Activated T-helper 17 cell treated with anti-CD3 and anti-CD28 coated beads, Interleukin-2, amount 50 U/mL, for 72 hours (primary cell): Measurements from ENCODE around the gene ZNF687. TPM values are rescaled to one million over a fixed set of nuclear protein-coding genes. Genes with fewer than 3 reads are reported as not detected.
"Not testable (repeated sequence)": the region's sequence is repeated elsewhere in the genome, so short reads cannot be mapped to it uniquely, and the experiment has no call there.

Experiments
- ATAC-seq: fragments of 150-1000 bp; cut with Tn5 transposase; replicated peaks from 2 replicates; pipeline ENCODE4 v1.10.0; 2021; ENCODE audit warnings: mild to moderate bottlenecking, moderate library complexity
- H3K27ac Mint-ChIP-seq: one replicate; pipeline ENCODE4 v1.8.0; 2022; ENCODE audit warnings: mixed read lengths
- H3K27me3 Mint-ChIP-seq: one replicate; pipeline ENCODE4 v1.8.0; 2022; ENCODE audit warnings: mixed read lengths
- H3K36me3 Mint-ChIP-seq: one replicate; pipeline ENCODE4 v1.8.0; 2022; ENCODE audit warnings: low read depth, mild to moderate bottlenecking, mixed read lengths
- H3K4me1 Mint-ChIP-seq: one replicate; pipeline ENCODE4 v1.8.0; 2022; ENCODE audit warnings: mixed read lengths
- H3K4me3 Mint-ChIP-seq: one replicate; pipeline ENCODE4 v1.8.0; 2022; ENCODE audit warnings: mild to moderate bottlenecking, mixed read lengths
- H3K9me3 Mint-ChIP-seq: one replicate; pipeline ENCODE4 v1.8.0; 2022; ENCODE audit warnings: mixed read lengths
- total RNA-seq, 2 donors: library from RNA; stranded (reverse); gene quantifications; one replicate each; pipeline ENCODE4 v1.2.3, GENCODE V29; 2022

Gene ZNF687
- total RNA-seq, 2 donors from 2014 or later: 24.9 to 29.6 TPM

- H3K27me3 Mint-ChIP-seq: no peaks in the 10 kb centered on the region
- H3K36me3 Mint-ChIP-seq: peaks cover 94% of the 10 kb centered on the region
- no peak overlapping the region for H3K27ac Mint-ChIP-seq
- H3K9me3 Mint-ChIP-seq: no peaks in the 10 kb centered on the region
- H3K4me3 Mint-ChIP-seq: no peak overlapping the region
- ATAC-seq: no peak
- H3K4me1 Mint-ChIP-seq: no peaks in the 10 kb centered on the region
Measured at GRCh38 chr1:151266315-151266714, 15.8 kb upstream of the ZNF687 start.

GRCh38 chr1:151266821-151267220, 15.3 kb upstream of the ZNF687 start:
- Mint-ChIP-seq H3K27me3 (no peaks in the 10 kb centered on the region), H3K4me1 (no peaks in the 10 kb centered on the region), H3K36me3 (peaks cover 94% of the 10 kb centered on the region), H3K27ac (peak overlapping the region; percentile 44), H3K4me3 (no peak overlapping the region), H3K9me3 (no peaks in the 10 kb centered on the region)
- ATAC-seq: no peak

DNA sequence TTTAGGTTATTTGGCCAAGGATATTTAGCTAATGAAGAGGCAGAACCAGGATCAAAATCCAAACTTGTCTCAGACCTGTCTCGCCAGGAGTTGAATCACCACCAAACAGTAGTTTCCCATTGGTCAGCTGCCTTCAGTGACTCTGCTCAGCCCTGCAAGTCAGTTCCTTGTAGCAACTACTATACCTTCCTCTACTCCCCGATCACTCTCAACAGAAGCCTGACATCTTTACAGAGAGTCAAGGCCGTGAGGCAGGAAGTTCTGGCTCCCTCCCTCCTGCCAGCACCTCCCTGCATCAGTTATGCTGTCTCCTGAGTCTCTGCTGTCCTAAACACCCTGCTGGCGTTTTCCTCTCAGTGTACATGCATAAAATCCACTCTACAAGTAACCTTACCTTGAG, 14.3 kb upstream of the ZNF687 start:
- Mint-ChIP-seq H3K27ac (no peak overlapping the region), H3K27me3 (no peaks in the 10 kb centered on the region), H3K4me1 (no peaks in the 10 kb centered on the region), H3K36me3 (peaks cover 91% of the 10 kb centered on the region), H3K4me3 (no peak overlapping the region), H3K9me3 (no peaks in the 10 kb centered on the region)
- no peak for ATAC-seq

DNA sequence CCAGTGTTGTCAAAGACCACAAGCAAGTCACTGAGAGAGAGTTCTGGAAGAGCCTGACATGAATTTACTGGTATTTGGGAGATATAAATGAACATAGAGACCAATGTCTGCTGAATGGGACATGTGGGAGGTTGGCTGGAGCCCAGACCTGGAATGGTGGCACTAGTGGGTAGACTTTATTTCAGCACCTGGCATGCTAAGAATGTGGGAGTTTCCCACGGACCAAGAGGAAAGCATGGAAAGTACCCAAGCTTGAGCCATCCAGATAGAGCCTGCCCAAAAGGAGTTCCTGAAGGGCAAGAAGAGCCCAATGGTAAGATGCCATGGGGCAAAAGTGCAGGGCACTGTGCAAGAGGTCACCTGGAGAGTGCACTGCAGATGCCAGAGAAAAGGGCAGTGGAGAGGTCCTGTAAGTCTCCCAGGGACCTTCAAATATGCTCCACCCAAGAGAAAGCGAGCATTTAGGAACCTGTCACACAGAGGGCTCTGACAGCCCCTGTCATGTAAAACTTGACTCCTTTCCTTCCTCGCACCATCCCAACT, 8.1 kb upstream of the ZNF687 start:
- Mint-ChIP-seq H3K27me3 (no peaks in the 10 kb centered on the region), H3K4me1 (peaks cover 17% of the 10 kb centered on the region), H3K4me3 (no peak overlapping the region), H3K9me3 (no peaks in the 10 kb centered on the region), H3K27ac (peak overlapping the region; percentile 28), H3K36me3 (peaks cover 32% of the 10 kb centered on the region)
- ATAC-seq: no peak

- not testable (repeated sequence) for H3K27ac Mint-ChIP-seq, ATAC-seq, H3K27me3 Mint-ChIP-seq, H3K9me3 Mint-ChIP-seq, H3K4me3 Mint-ChIP-seq
- H3K36me3 Mint-ChIP-seq: peaks cover 19% of the 10 kb centered on the region
- H3K4me1 Mint-ChIP-seq: peaks cover 17% of the 10 kb centered on the region
Measured at GRCh38 chr1:151275341-151275740, 6.8 kb upstream of the ZNF687 start.

DNA sequence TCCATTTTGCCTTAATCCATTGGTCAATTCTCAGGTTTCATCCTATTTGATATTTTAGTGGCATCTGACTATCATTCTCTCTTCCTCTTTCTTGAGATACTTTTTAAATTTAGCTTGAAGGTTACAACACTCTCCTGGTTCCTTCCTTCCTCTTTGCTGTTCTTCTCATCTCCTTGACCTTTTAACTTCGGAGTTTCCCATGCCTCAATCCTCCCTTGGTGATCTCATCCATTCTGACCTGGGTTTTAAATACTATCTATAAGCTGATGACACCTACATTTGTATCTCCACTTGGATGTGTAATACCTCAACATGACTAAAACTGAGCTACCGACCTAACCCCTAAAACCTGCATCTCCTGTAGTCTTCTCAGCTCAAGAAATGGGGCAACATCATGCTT, 4.8 kb upstream of the ZNF687 start:
- peak; percentile 39 for ATAC-seq
- peak overlapping the region; percentile 81 for H3K27ac Mint-ChIP-seq
- peaks cover 17% of the 10 kb centered on the region for H3K36me3 Mint-ChIP-seq
- H3K27me3 Mint-ChIP-seq: no peaks in the 10 kb centered on the region
- peaks cover 17% of the 10 kb centered on the region for H3K4me1 Mint-ChIP-seq
- no peaks in the 10 kb centered on the region for H3K9me3 Mint-ChIP-seq
- H3K4me3 Mint-ChIP-seq: peak overlapping the region; percentile 62

DNA sequence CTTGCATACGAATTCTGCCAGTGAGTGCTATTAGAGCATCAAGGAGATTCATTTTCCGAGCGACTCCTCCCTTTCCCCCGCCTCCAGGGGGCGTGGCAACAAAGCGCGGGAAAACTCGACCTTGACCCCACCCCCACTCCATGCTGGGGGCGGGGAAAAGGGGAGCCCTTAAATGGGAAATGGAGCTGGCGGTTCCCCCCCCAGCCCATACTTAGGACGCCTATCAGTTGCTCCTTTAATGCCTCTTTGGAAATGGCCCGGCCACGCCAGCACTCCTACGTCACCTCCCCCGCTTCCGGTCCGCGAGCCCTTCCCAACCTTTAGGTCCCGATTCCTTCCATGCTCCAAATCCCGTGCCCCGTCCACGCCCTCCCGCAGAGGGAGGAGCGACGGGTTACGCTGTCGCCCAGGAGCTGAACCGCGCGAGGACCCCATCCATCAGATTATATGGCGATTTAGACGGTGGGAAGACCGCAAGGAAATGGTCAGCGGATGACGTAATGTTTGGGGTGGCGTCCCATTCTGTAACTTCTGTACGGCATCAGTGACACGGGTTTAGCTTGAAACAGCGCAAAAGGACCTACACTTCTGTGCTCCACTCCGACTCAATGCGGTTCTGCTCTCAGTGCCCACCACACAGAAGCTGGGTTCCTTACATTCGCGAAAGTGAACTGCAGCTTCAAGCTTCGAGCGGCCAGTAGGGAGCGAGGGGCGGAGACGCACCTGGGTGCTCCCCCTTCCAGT, 702 bp upstream of the ZNF687 start:
- H3K4me1 Mint-ChIP-seq: peaks cover 29% of the 10 kb centered on the region
- peaks cover 45% of the 10 kb centered on the region for H3K36me3 Mint-ChIP-seq
- H3K4me3 Mint-ChIP-seq: peak overlapping the region; percentile 98
- peak; percentile 37 for ATAC-seq
- peak overlapping the region; percentile 98 for H3K27ac Mint-ChIP-seq
- H3K27me3 Mint-ChIP-seq: no peaks in the 10 kb centered on the region
- no peaks in the 10 kb centered on the region for H3K9me3 Mint-ChIP-seq

DNA sequence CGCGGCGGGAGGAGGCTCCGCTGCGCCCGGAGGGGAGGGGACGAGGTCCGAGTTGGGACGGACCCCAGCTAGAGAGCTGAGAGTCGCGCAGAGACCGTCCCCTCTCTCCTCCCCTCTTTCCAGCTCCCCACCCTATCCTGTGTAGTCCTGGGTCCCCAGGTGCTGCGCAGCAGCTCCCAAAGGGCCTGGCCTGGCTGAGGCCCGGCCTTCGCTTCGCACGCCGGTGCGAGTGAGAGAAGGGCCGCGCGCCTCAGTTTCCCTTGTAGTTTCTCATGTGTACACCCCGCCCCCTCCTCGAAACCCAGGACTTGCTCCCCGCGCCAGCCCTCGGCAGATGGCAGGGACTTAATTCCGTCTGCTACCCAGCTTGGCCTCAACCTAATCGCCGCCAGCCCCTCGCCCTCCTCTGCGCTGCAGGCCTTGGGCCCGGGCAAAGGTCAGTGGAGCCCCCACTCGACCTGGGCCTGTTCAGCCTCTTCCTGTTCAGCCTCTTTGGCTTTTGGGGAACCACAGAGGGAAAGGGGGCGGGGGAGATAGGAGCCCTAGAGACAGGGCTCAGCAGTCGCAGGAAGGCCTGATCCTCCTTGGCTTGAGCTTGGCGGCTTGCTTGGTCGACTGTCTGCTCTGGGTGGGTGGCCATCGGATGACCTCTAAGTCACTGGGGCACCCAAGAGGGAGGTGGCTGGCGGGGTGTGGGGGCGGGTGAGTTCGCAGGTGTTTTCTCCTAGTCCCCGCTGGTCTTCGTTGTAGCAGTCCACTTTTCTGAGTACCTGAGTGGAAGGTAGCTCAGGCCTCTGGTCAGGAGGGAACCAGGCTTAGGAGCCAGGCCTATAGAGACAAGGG, 1.0 kb downstream of the ZNF687 start:
- peaks cover 14% of the 10 kb centered on the region for H3K4me1 Mint-ChIP-seq

GRCh38 chr1:151284013-151284577, 2.0 kb downstream of the ZNF687 start:
- Mint-ChIP-seq H3K4me3 (peak overlapping the region; percentile 98), H3K9me3 (no peaks in the 10 kb centered on the region), H3K27me3 (no peaks in the 10 kb centered on the region), H3K27ac (peak overlapping the region; percentile 91), H3K4me1 (peaks cover 22% of the 10 kb centered on the region), H3K36me3 (peaks cover 69% of the 10 kb centered on the region)
- no peak for ATAC-seq

More for the DNA sequence above, 1.0 kb downstream of the ZNF687 start:
- Mint-ChIP-seq H3K27ac (peak overlapping the region; percentile 91), H3K4me3 (peak overlapping the region; percentile 98), H3K9me3 (no peaks in the 10 kb centered on the region), H3K27me3 (no peaks in the 10 kb centered on the region), H3K36me3 (peaks cover 59% of the 10 kb centered on the region)
- no peak for ATAC-seq

GRCh38 chr1:151286619-151287340, 4.7 kb downstream of the ZNF687 start:
- Mint-ChIP-seq H3K4me1 (peaks cover 22% of the 10 kb centered on the region), H3K9me3 (no peaks in the 10 kb centered on the region), H3K4me3 (no peak overlapping the region), H3K27ac (no peak overlapping the region), H3K36me3 (peaks cover 83% of the 10 kb centered on the region), H3K27me3 (no peaks in the 10 kb centered on the region)
- ATAC-seq: no peak

DNA sequence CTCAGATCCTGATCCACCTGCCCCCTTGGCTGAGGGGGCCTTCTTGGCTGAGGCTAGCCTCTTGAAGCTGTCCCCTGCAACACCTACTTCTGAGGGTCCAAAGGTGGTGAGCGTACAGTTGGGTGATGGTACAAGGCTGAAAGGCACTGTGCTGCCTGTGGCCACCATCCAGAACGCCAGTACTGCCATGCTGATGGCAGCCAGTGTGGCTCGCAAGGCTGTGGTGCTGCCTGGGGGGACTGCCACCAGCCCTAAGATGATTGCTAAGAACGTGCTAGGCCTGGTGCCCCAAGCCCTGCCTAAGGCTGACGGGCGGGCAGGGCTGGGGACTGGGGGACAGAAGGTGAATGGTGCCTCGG, 5.2 kb downstream of the ZNF687 start:
- Mint-ChIP-seq H3K4me3 (no peak overlapping the region), H3K36me3 (peaks cover 83% of the 10 kb centered on the region), H3K9me3 (no peaks in the 10 kb centered on the region), H3K4me1 (peaks cover 22% of the 10 kb centered on the region), H3K27ac (no peak overlapping the region), H3K27me3 (no peaks in the 10 kb centered on the region)
- no peak for ATAC-seq

DNA sequence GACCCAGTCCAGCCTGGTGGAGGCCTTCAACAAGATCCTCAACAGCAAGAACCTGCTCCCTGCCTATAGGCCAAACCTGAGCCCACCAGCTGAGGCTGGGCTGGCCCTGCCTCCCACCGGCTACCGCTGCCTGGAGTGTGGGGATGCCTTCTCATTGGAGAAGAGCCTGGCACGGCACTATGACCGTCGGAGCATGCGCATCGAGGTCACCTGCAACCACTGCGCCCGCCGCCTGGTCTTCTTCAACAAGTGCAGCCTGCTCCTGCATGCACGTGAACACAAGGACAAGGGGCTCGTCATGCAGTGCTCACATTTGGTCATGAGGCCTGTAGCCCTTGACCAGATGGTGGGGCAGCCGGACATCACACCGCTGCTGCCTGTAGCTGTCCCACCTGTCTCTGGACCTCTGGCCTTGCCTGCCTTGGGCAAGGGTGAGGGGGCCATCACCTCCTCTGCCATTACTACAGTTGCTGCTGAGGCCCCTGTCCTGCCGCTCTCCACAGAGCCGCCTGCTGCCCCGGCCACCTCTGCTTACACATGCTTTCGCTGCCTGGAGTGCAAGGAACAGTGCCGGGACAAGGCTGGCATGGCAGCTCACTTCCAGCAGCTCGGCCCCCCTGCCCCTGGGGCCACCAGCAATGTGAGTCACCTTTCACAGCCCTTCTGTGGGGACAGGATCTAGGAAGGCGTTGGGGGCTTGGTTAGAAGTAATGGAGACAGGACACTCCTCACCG, 5.8 kb downstream of the ZNF687 start:
- Mint-ChIP-seq H3K27me3 (no peaks in the 10 kb centered on the region), H3K9me3 (no peaks in the 10 kb centered on the region), H3K27ac (peak overlapping the region; percentile 56), H3K4me3 (no peak overlapping the region), H3K36me3 (peaks cover 88% of the 10 kb centered on the region), H3K4me1 (peaks cover 22% of the 10 kb centered on the region)
- ATAC-seq: no peak

DNA sequence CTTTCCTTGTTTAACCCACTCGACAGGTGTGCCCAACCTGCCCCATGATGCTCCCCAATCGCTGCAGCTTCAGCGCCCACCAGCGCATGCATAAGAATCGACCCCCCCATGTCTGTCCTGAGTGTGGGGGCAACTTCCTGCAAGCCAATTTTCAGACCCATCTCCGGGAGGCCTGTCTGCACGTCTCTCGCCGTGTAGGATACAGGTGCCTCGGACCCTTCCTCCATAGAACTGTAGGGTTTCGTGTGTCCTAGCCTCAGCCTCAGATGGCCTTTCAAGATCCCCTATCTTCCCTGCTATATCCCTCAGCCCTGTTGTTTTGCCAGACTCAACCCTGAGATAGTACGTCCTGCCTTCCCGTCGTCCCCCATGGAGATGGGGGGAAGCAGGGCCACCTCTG, 6.4 kb downstream of the ZNF687 start:
- Mint-ChIP-seq H3K4me3 (no peak overlapping the region), H3K27ac (peak overlapping the region; percentile 56), H3K36me3 (peaks cover 88% of the 10 kb centered on the region), H3K27me3 (no peaks in the 10 kb centered on the region), H3K4me1 (peaks cover 19% of the 10 kb centered on the region), H3K9me3 (no peaks in the 10 kb centered on the region)
- ATAC-seq: no peak
